H1 (cell line): ENCODE measurements around the gene HTD2.

Experiments used
- NRF1 ChIP-seq: IDR thresholded peaks from 2 replicates; pipeline ENCODE4 v1.6.1; 2011; ENCODE audit warnings: mild to moderate bottlenecking, low read depth, low read length, improper control_type of control experiment
- POLR2A ChIP-seq, 2 experiments: IDR thresholded peaks; 1 replicate in 1 of 2; 2 replicates in 1 of 2; pipeline ENCODE4 v1.6.1; 2011; ENCODE audit warnings: low read depth in 2 of 2, low read length in 2 of 2, mild to moderate bottlenecking in 2 of 2; ENCODE audit errors: control extremely low read depth in 1 of 2
- SP1 ChIP-seq: IDR thresholded peaks from 2 replicates; pipeline ENCODE4 v1.6.1; 2011; ENCODE audit warnings: low read depth, low read length
- TF ChIP-seq, protein P1 (sequence below), 3 experiments: IDR thresholded peaks; 1 replicate in 2 of 3; 2 replicates in 1 of 3; pipeline versions ENCODE4 v1.5.1 to v1.6.1; 2011; ENCODE audit warnings: low read length in 3 of 3, mild to moderate bottlenecking in 3 of 3, inconsistent platforms in 2 of 3, low read depth in 1 of 3, moderate library complexity in 1 of 3; ENCODE audit not compliant: insufficient read depth in 1 of 3; ENCODE audit errors: control extremely low read depth in 1 of 3
- TF ChIP-seq, protein P2 (sequence below): IDR thresholded peaks from 2 replicates; pipeline ENCODE4 v1.6.1; 2012; ENCODE audit warnings: inconsistent platforms

DNA sequence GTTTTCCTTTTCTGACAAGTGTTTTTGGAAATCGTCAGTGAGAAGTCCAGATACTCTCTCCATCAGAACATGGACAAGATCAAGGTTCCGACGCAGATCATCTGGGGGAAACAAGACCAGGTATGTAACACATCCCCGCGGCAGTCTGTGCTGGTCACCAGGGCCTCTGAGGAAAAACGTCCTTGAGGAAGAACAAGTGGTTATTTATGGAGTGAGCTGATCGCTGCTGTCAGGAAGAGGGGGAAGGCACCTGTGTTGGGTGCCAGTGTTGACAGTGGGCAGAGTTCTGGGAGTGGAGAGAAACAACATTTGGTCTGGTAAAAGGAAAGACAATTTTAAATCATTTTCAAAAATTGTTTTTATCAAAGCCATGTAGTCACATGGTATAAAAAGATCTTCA, 21.0 kb upstream of the HTD2 start:
- TF ChIP-seq, protein P1, sequence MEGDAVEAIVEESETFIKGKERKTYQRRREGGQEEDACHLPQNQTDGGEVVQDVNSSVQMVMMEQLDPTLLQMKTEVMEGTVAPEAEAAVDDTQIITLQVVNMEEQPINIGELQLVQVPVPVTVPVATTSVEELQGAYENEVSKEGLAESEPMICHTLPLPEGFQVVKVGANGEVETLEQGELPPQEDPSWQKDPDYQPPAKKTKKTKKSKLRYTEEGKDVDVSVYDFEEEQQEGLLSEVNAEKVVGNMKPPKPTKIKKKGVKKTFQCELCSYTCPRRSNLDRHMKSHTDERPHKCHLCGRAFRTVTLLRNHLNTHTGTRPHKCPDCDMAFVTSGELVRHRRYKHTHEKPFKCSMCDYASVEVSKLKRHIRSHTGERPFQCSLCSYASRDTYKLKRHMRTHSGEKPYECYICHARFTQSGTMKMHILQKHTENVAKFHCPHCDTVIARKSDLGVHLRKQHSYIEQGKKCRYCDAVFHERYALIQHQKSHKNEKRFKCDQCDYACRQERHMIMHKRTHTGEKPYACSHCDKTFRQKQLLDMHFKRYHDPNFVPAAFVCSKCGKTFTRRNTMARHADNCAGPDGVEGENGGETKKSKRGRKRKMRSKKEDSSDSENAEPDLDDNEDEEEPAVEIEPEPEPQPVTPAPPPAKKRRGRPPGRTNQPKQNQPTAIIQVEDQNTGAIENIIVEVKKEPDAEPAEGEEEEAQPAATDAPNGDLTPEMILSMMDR (IDR thresholded peaks at IDR 0.05; ENCODE audit: control extremely low read depth in 1 of 3, insufficient read depth in 1 of 3, low read depth in 1 of 3, low read length in 3 of 3) = no peak
- TF ChIP-seq POLR2A (IDR thresholded peaks at IDR 0.05; ENCODE audit: control extremely low read depth in 1 of 2, low read depth in 2 of 2, low read length in 2 of 2) = no peak
- TF ChIP-seq, protein P2, sequence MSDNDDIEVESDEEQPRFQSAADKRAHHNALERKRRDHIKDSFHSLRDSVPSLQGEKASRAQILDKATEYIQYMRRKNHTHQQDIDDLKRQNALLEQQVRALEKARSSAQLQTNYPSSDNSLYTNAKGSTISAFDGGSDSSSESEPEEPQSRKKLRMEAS = no peak
- no peak for TF ChIP-seq SP1
- TF ChIP-seq NRF1 = no peak
